Measurements from ENCODE around the gene RRAS.

The RRAS gene

GRCh38 chr19:49660338-49660961 lies 20.5 kb upstream of the RRAS start:
- in situ Hi-C loops (cut with MboI; ENCODE audit: low sequenced_read_pairs, unreplicated experiment): no loop called here
- DNase-seq (ENCODE audit: low spot score): no peak
- no peak for TF ChIP-seq CTCF (IDR thresholded peaks at IDR 0.05; ENCODE audit: borderline replicate concordance, control extremely low read depth, extremely low read depth, insufficient read depth, missing control alignments)

GRCh38 chr19:49658566-49659442 lies 18.9 kb upstream of the RRAS start:
- in situ Hi-C loops (cut with MboI; ENCODE audit: low sequenced_read_pairs, unreplicated experiment): no loop called here
- no peak for TF ChIP-seq CTCF (IDR thresholded peaks at IDR 0.05; ENCODE audit: borderline replicate concordance, control extremely low read depth, extremely low read depth, insufficient read depth, missing control alignments)
- DNase-seq (ENCODE audit: low spot score): no peak

- in situ Hi-C loops (cut with MboI; ENCODE audit: low sequenced_read_pairs, unreplicated experiment): no loop called here
- TF ChIP-seq CTCF (IDR thresholded peaks at IDR 0.05; ENCODE audit: borderline replicate concordance, control extremely low read depth, extremely low read depth, insufficient read depth, missing control alignments): no peak
- no peak for DNase-seq (ENCODE audit: low spot score)
Measured at GRCh38 chr19:49658139-49658517, 18.2 kb upstream of the RRAS start.

GRCh38 chr19:49657493-49658138 lies 17.7 kb upstream of the RRAS start:
- in situ Hi-C loops (cut with MboI; ENCODE audit: low sequenced_read_pairs, unreplicated experiment): no loop called here
- DNase-seq (ENCODE audit: low spot score): no peak

GRCh38 chr19:49656456-49657109 lies 16.6 kb upstream of the RRAS start:
- in situ Hi-C loops (cut with MboI; ENCODE audit: low sequenced_read_pairs, unreplicated experiment): no loop called here
- no peak for DNase-seq (ENCODE audit: low spot score)
- TF ChIP-seq CTCF (IDR thresholded peaks at IDR 0.05; ENCODE audit: borderline replicate concordance, control extremely low read depth, extremely low read depth, insufficient read depth, missing control alignments): no peak

More at GRCh38 chr19:49657493-49658138, 17.7 kb upstream of the RRAS start:
- TF ChIP-seq CTCF (IDR thresholded peaks at IDR 0.05; ENCODE audit: borderline replicate concordance, control extremely low read depth, extremely low read depth, insufficient read depth, missing control alignments): no peak
